ENCODE results near the gene KIAA0825.

GRCh38 chr5:94218374-94218773 lies 400.0 kb downstream of the KIAA0825 start:
- TF ChIP-seq, protein P1, sequence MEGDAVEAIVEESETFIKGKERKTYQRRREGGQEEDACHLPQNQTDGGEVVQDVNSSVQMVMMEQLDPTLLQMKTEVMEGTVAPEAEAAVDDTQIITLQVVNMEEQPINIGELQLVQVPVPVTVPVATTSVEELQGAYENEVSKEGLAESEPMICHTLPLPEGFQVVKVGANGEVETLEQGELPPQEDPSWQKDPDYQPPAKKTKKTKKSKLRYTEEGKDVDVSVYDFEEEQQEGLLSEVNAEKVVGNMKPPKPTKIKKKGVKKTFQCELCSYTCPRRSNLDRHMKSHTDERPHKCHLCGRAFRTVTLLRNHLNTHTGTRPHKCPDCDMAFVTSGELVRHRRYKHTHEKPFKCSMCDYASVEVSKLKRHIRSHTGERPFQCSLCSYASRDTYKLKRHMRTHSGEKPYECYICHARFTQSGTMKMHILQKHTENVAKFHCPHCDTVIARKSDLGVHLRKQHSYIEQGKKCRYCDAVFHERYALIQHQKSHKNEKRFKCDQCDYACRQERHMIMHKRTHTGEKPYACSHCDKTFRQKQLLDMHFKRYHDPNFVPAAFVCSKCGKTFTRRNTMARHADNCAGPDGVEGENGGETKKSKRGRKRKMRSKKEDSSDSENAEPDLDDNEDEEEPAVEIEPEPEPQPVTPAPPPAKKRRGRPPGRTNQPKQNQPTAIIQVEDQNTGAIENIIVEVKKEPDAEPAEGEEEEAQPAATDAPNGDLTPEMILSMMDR (IDR thresholded peaks at IDR 0.05; ENCODE audit: low read depth, low read length, poor library complexity, severe bottlenecking), result no peak
- TF ChIP-seq EZH2phosphoT487 (IDR thresholded peaks at IDR 0.05; ENCODE audit: borderline replicate concordance, low read length), result no peak
